Measurements from ENCODE around the gene SART3. TPM values are rescaled to one million over a fixed set of nuclear protein-coding genes. Genes with fewer than 3 reads are reported as not detected.

Gene SART3
- total and polyA plus RNA-seq, 2 of the 8 experiments (the other 6 are each of a cell fraction or from before 2014, with no cell fraction given) = 16.0 to 103 TPM

- no peak for TF ChIP-seq CHD7 (IDR thresholded peaks at IDR 0.05; ENCODE audit: insufficient replicate concordance, low read length)
- TF ChIP-seq NRF1 (IDR thresholded peaks at IDR 0.05; ENCODE audit: low read depth, low read length) = no peak
- no peak for TF ChIP-seq SIN3A (conservative IDR thresholded peaks at IDR 0.05 in 1 of 2, IDR thresholded peaks at IDR 0.05 in 1 of 2; ENCODE audit: low read depth in 1 of 2, low read length in 2 of 2)
- no peak for TF ChIP-seq KDM5A (IDR thresholded peaks at IDR 0.05; ENCODE audit: low read length)
- TF ChIP-seq, protein P1, sequence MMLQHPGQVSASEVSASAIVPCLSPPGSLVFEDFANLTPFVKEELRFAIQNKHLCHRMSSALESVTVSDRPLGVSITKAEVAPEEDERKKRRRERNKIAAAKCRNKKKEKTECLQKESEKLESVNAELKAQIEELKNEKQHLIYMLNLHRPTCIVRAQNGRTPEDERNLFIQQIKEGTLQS (IDR thresholded peaks at IDR 0.05; ENCODE audit: insufficient read depth, low read depth, low read length) = no peak
- no peak for TF ChIP-seq MAX (IDR thresholded peaks at IDR 0.05)
- TF ChIP-seq SRF (IDR thresholded peaks at IDR 0.05; ENCODE audit: low read depth, low read length) = no peak
- no peak for TF ChIP-seq JUN (IDR thresholded peaks at IDR 0.05; ENCODE audit: low read depth, low read length)
- no peak for TF ChIP-seq HDAC6 (IDR thresholded peaks at IDR 0.05; ENCODE audit: low read depth, low read length)
- TF ChIP-seq RAD21 (IDR thresholded peaks at IDR 0.05 in 1 of 2, conservative IDR thresholded peaks at IDR 0.05 in 1 of 2; ENCODE audit: low read depth in 2 of 2, low read length in 2 of 2) = no peak
- TF ChIP-seq CHD2 (IDR thresholded peaks at IDR 0.05; ENCODE audit: low read length) = no peak
Measured at GRCh38 chr12:108566452-108566851, 5.5 kb upstream of the SART3 start (continued).

Measured in H1 (cell line).